GM12873 (cell line): Measurements from ENCODE around the gene EPB42.

ENCODE experiments used
- TF ChIP-seq, protein P1 (sequence below): IDR thresholded peaks from 2 replicates; pipeline ENCODE4 v1.5.1; 2012; ENCODE audit warnings: low read depth, mild to moderate bottlenecking, moderate library complexity, low read length, control low read depth; ENCODE audit not compliant: insufficient read depth; ENCODE audit errors: missing control alignments

EPB42 gene

DNA sequence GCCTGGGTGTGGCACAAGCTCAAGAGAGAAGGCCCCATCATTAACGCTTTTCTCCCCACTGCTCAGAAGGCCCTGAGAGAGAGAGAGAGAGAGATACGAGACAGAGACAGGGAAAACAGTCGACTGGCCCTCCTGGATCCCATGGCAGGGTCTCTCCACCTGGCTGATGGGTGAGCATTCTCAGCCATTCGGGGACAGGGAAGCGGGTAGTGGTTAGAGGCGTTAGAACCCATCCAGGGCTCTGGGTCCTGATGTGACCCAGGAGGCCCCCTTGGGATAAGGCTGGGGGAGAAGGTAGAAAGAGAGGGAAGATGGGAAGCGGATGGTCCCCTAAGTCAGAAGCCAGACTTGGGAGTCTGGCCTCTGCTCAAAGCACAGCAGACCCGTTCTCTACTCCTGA lies 38.0 kb upstream of the EPB42 start:
- TF ChIP-seq, protein P1, sequence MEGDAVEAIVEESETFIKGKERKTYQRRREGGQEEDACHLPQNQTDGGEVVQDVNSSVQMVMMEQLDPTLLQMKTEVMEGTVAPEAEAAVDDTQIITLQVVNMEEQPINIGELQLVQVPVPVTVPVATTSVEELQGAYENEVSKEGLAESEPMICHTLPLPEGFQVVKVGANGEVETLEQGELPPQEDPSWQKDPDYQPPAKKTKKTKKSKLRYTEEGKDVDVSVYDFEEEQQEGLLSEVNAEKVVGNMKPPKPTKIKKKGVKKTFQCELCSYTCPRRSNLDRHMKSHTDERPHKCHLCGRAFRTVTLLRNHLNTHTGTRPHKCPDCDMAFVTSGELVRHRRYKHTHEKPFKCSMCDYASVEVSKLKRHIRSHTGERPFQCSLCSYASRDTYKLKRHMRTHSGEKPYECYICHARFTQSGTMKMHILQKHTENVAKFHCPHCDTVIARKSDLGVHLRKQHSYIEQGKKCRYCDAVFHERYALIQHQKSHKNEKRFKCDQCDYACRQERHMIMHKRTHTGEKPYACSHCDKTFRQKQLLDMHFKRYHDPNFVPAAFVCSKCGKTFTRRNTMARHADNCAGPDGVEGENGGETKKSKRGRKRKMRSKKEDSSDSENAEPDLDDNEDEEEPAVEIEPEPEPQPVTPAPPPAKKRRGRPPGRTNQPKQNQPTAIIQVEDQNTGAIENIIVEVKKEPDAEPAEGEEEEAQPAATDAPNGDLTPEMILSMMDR: no peak

DNA sequence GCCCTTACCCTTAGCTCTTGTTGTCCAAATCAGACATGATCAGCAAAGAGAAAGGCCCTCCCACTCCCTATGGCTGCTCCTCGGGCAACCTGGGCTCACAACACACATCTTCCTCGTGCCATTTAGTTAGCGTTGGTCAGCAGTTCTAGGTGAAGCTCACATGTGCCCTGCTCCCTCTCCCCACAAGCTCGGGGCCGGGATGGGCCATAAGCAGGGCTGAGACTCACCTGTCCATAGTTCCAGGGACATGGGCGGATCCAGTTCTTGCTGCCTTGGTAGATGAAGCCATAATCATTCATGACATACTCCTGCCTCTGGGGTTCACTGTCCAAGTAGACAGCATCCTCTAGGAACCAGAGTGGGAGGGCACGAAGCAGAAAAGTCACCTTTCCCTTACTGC lies 35.5 kb upstream of the EPB42 start:
- TF ChIP-seq, protein P1: no peak

DNA sequence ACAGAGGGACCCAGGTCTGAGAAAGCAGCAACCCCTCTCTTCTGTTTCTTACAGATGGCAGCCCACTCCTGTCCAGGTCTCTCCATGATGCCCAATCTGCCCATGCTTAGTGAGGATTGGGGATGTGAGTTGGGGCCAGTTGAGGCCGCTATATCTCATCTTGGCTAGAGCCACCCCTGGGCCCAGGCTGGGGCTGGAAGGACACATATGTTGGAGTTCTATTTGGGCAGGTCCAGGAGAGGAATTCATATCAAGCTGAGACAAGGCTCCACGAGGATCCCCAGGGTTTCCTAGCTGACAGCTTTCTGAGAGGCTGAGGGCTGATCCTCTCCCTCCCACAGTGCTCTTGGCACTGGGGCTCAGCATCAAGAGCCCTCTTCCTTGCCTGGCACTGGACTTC lies 34.6 kb upstream of the EPB42 start:
- TF ChIP-seq, protein P1: no peak

DNA sequence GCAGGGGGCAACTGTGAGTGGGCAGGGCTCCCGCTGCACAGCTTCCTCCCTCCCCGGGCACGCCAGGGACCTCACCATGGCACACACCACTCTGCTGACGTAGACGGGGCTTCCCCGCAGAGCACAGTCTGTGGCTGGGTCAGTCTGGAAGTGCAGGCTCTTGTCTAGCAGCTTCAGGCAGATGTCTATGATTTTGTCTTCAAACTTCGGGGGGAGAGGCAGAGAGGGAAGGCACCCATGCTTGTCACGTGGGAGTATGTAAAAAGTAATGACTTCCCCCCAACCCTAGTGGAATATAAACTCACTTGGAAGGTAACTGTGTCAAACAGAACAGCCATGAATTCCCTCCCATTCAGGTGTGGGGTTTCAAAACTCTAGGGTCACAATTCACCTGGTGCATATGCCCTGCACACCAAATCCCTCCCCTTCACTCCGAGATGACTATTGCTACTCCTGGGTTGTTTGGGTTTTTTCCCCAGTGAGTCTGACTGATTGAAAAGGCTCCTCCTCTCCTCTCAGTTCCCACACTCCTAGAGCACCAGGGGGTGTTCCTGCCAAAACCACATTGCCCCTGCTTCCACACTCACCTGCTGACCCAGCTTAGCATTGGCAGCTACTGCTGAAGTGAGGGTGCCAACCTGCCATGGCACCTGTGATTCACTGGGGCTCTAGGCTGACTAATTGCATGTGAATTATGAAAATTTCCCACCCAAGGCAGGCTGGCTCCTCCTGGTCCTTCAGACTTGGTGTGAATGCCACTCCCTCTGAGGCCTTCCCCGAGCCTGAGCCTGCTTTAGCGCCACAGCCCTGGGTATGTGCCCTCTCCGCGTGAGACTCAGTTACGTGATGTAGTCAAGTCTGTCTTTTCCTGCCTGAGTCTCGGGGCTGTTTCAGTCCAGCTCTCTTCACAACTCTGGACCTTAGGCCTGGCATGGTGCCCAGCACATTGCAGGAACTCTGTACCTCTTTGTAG lies 32.9 kb upstream of the EPB42 start:
- TF ChIP-seq, protein P1: no peak

DNA sequence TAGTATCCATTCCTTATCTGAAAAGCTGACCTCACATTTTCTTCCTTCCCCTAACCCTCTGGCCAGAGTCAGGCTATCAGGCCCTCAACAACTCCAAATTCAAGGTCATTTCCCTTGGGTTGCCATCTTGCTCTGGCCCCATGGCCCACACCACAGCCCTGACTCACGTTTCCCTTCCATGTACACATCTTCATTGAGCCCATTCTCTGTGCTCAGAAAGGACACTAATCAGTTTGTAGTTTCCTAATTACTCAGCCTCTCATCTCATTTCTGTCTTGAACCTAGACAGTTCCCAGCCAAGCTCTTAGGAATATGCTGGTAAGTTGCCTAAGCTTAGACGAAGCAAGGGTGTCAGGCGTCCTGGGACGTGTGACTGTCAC lies 31.0 kb upstream of the EPB42 start:
- TF ChIP-seq, protein P1: no peak

DNA sequence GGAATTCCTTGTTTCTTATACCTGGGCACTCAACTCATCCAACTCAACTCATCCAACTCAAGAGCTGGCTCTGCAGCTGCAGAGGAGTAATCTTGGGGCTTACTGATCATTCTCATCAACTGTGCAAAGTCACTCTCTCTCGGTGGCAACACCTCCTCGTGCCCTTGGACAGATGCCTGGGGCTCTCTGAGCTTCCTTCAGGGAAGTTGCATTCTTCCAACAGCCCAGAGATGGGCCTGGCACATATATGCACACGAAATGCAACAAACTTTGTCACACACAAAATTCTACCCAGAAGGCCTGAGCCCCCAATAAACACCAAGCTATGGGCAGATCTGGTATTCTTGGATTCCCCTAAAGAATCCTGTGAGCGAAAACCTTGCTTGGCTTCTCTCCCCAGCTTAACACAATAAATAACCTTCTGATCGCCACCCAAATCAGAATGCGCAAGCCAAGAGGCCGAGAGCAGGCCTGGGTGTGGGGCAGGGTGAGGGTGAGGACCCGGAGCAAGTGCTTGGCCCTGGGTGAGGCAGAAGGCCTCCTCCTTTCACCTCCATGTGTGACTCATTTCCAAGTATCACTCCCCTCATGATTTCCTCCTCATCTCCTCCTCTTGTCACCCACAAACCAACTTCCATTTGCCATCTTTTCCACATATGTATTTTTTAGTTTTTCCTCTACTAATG lies 30.5 kb upstream of the EPB42 start:
- TF ChIP-seq, protein P1: no peak

DNA sequence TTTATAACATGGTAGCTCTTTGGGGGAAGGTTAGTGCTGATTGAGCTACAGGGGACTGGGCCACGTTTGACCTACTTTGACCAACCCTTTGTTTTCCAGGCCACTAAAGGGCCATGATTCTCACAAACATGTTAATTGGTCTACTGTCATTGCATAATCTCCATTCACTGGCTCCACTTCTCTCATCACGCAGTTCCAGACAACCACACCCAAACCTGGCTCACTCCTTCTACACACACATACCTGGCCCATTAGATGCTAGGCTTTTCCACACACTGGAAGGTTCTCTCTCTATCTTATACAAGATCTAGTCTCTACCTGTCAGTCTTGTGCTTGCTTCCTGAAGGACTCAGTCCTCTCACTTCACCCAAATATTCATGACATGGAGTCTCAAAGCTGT lies 30.0 kb upstream of the EPB42 start:
- TF ChIP-seq, protein P1: no peak
